Epithelial cell of esophagus (primary cell): ENCODE measurements around the gene RBMS3.
"Not testable (repeated sequence)": the region's sequence is repeated elsewhere in the genome, so short reads cannot be mapped to it uniquely, and the experiment has no call there.

Experiments
- DNase-seq: peaks from one replicate; pipeline ENCODE4 v3.0.0; 2010; ENCODE audit warnings: low read depth
- H3K4me3 ChIP-seq: 2 replicates; pipeline ENCODE4 v1.5.1; 2011; ENCODE audit warnings: mild to moderate bottlenecking, low read length, control low read depth
- CTCF ChIP-seq: IDR thresholded peaks from 2 replicates; pipeline ENCODE4 v1.5.1; 2011; ENCODE audit warnings: low read depth, mild to moderate bottlenecking, low read length, control low read depth, inconsistent platforms; ENCODE audit not compliant: insufficient read depth; ENCODE audit errors: missing control alignments

The RBMS3 gene

DNA sequence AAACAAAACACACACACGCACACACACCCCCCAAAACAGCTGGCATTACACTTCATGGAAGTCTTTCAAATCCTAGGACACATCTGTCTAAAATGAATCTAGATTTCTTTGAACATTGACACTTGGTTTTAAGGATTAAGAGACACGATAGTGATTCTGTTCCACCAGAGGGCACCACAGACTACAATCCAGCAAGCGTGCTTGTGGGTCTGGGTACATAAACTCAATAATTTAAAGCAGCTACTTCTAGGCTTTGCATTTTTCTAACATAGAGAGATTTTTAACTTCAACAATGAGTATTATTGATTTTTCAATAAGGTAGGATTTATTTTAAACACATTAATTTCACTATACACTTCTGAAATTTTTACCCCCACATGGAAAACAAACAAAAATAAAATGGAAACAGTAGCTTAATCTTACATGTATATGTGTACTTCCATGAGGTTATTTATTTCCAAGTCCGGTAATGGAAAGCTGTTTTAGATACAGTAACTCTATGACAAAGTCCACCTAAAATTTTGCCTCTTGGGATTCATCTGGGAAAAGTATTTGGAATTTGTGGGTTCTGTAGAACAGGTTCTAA, 761.5 kb downstream of the RBMS3 start:
- peak; percentile 80 for DNase-seq
- H3K4me3 ChIP-seq: no peak overlapping the region
- TF ChIP-seq CTCF: peak; percentile 83

DNA sequence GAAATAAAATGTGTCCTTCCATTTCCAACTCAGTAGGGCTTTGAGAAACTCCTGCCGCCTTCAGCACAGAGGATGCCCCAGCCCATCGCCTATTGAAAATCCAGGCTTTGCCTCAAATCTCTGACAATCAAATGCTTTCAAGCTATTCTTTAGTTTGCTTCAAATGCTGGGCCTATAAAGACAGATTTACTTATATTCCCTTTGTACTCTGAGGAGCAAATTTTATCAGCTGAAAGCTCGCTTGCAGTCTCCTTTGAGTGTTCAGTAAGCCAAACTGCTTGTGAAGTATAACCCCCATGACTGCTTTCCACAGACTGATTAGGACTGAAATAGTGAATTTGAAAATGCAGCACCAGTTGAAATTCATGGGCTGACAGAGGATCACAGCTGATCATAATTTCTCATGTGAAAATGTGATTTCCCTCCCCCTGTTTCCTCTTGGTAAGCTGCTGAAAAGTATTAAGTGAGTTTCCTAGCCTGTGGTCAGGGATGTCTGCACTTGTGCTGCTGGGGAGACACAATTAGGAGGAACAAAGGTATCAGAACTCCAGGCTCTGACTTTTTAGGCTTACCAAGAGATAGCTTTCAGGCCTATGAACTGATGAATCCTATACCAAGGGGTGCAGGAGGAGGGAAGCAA, 762.2 kb downstream of the RBMS3 start:
- no peak for DNase-seq
- H3K4me3 ChIP-seq: no peak overlapping the region
- TF ChIP-seq CTCF: no peak

GRCh38 chr3:30044515-30044914, 763.6 kb downstream of the RBMS3 start:
- no peak overlapping the region for H3K4me3 ChIP-seq
- no peak for TF ChIP-seq CTCF
- DNase-seq: no peak

DNA sequence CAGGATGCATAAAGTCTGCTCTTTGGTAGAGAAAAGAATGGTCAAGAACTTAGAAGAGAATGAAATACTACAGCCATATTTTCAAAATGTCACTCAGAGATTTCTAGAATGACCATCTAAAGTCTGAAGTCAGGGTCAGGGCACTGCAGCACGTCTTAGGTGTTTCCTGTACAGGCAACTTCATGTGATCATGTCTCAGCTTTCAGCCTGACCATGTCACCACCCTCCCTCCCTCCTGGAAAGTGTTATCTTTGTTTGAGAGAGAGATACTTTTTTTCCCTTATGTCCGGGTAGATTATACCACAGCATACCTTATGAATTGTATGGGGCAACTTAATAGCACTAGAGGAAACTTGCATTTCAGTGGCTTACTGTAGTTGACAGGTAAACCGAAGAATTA, 767.6 kb downstream of the RBMS3 start:
- TF ChIP-seq CTCF: no peak
- DNase-seq: no peak
- H3K4me3 ChIP-seq: no peak overlapping the region

- DNase-seq, H3K4me3 ChIP-seq: not testable (repeated sequence)
These were observed 769.2 kb downstream of the RBMS3 start for GRCh38 chr3:30050116-30050515.

DNA sequence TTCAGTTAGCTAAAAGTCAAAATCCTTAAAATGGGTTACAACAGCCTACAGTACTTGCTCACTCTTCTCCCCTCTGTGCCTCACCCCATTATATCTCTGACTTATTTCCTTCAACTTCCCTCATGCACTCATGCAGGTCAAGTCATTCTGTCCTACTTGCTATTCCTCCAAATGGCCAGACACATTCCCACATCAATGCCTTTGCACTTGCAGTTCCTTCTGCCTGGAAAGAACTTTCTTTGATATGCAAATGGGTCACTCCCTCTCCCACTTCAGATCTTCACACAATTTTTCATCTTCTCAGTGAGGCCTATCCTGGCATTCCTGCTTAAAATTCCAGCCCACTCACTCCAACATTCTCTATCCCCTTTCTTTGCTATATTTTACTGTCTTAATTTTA, 778.4 kb downstream of the RBMS3 start:
- TF ChIP-seq CTCF: no peak
- no peak overlapping the region for H3K4me3 ChIP-seq

More for the DNA sequence above, 778.4 kb downstream of the RBMS3 start:
- no peak for DNase-seq
